Fibroblast of pulmonary artery (primary cell): Measurements from ENCODE around the gene MTCP1.

Source experiments
- DNase-seq: peaks from one replicate; pipeline ENCODE4 v3.0.0-alpha.2; 2010; ENCODE audit warnings: low read depth
- H3K4me3 ChIP-seq: replicated peaks from 2 replicates; pipeline ENCODE4 v1.5.1; 2011; ENCODE audit warnings: low read depth, mild to moderate bottlenecking, control low read depth, low read length, moderate library complexity
- CTCF ChIP-seq: IDR thresholded peaks from 2 replicates; pipeline ENCODE4 v1.5.1; 2011; ENCODE audit warnings: mild to moderate bottlenecking, control low read depth, low read length, inconsistent platforms; ENCODE audit errors: missing control alignments

MTCP1 gene

GRCh38 chrX:155026727-155027508 is 44.0 kb downstream of the MTCP1 start, which contains the start of gene FUNDC2:
Gene FUNDC2 (plus strand): TSS chrX:155026844. CDS start chrX:155026939, 95 bp downstream.
- DNase-seq: peak; percentile 95
- TF ChIP-seq CTCF: no peak
- peak within 1 kb of the TSS; percentile 77 for H3K4me3 ChIP-seq

DNA sequence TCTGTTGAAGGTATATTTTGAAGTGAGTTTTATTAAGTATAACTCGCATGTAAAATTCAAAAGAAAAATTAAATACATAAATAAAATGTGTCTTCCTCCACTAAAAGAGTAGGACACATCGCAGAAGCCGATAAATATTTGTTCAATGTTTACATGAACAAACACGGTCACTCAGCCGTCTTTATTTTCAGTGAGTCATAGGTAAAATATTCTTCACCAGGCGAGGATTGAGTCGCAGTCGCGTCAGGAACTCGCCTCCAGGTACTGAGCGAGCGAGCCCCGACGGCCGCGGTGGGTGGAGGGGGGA is 44.6 kb downstream of the MTCP1 start:
- DNase-seq: no peak
- H3K4me3 ChIP-seq: peak overlapping the region; percentile 77
- TF ChIP-seq CTCF: no peak

DNA sequence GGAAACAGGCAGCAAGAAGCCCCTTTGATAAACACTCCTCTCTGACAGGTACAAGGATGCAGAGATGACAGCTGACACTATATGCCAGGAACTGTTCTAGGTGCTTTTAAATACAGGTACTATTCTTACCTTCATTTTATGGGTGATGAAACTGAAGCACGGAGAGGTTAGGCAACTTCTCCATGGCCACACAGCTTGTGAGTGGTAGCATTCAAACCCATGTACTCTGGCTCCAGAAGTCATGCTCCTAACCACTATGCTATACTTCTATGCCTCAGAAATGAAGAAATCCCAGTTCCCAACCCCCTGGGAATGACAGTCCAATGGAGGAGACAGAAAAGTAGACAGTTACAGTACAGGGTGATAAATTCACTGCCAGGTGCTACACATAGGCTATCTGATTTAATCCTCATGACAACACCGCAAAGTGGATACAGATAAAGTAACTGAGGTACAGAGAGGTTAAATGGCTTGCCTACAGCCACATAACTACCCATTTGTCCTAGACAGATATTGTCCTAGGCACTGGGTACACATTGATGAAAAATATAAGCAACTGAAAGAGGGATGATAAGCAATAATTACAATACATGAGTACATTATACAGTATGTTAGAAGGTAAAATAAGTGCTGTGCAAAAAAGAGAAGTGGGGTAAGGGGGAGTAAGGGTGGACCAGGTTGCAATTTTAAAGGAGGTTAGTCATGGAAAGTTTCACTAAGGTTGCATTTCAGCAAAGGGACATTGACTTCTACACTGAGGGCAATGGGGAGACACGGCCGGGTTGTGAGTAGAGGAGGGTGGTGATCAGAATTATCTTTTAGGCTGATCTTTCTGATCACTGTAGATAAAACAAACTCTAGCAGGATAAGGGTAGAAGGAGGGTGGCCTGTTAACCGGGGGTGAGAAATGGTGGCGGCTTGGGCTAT is 46.8 kb downstream of the MTCP1 start:
- no peak for TF ChIP-seq CTCF
- no peak overlapping the region for H3K4me3 ChIP-seq
- no peak for DNase-seq

DNA sequence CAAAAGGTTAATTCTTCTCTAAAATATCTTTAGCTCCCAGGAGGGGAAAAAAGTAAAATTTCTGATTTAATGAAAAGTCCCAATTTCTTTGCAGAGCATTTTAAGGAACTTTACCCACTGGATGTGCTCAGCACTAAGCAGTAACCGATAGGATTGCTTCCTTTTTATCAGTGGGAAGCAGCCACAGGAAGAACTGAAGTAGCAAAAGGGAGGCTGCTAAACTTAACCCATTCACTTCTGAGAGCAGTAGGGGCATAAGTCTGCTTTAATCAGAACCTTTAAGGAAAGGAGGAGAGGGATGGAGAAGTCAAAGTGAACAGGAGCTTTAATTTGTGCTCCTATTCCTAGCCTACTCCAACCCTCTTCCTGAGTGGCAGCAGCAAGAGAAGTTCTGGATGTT is 48.4 kb downstream of the MTCP1 start, which contains the start of gene F8:
Gene F8 (minus strand): TSS at position 139 of the 400 bp plus-strand sequence. CDS start 171 bp downstream, outside the sequence.
- DNase-seq: no peak
- H3K4me3 ChIP-seq: peak within 1 kb of the TSS; percentile 6

DNA sequence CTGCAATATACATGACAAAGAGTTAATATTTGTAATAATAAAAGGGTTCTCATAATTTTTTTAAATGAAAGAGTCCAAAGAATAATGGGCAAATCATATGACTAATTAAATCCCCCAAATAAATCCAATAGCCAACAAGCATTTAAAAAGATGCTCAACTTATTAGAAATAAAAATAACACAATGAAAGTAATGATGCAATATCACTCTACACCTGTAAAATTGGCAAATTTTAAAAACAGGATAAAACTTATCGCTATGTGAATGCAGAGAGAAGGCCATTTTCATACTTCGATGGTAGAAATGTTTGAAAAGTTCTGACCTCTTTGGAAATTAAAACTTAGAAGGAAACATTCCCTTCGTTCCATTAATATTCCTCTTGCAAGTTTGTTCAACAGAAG is 50.3 kb downstream of the MTCP1 start:
- H3K4me3 ChIP-seq: no peak overlapping the region
- no peak for TF ChIP-seq CTCF
- no peak for DNase-seq

More for the DNA sequence above, 48.4 kb downstream of the MTCP1 start, which contains the start of gene F8:
- no peak for TF ChIP-seq CTCF
